HepG2 (cell line): Measurements from ENCODE around the gene NALCN. TPM values are rescaled to one million over a fixed set of nuclear protein-coding genes. Genes with fewer than 3 reads are reported as not detected.

Experiments
- ATAC-seq: fragments of 200-7000 bp; cut with Tn5 transposase; 3 replicates; pipeline ENCODE4 v1.9.1; 2020; ENCODE audit warnings: mild to moderate bottlenecking, moderate library complexity
- BruUV-seq: library from RNA; stranded (reverse); fragments of 400-500 nt; replicated peaks from 2 replicates; lab custom pipeline; 2021; lab: Mats Ljungman, UMichigan
- CTCF ChIA-PET: fragments of 300-600 bp; formaldehyde crosslinking; extraction: SDS; loops from one replicate; lab custom pipeline; 2021; ENCODE audit warnings: low total read pairs, inconsistent platforms, low intra/inter-chr PET ratio; lab: Yijun Ruan, JAX
- POLR2A ChIA-PET: fragments of 350-600 bp; sonication (Branson Sonifier 250); formaldehyde crosslinking; loops from one replicate; lab custom pipeline; 2020; ENCODE audit warnings: antibody characterized with exemption, inconsistent platforms; lab: Yijun Ruan, JAX
- DNase-seq: peaks from one replicate; pipeline ENCODE4 v3.0.0-alpha.2; 2015; ENCODE audit warnings: low spot score
- FAIRE-seq: peaks from 3 replicates; lab custom pipeline; 2011; peaks lifted over from hg19 to GRCh38; lab: Jason Lieb, UNC
- H2AFZ ChIP-seq: one replicate; pipeline ENCODE4 v1.6.1; 2011; ENCODE audit warnings: low read length, inconsistent platforms
- H3K27ac ChIP-seq: fragments of 300-600 bp; 3 replicates; pipeline ENCODE4 v1.8.0; 2011; ENCODE audit warnings: mixed run types, mild to moderate bottlenecking, mixed read lengths, low read length, inconsistent platforms; ENCODE audit not compliant: insufficient read depth; ENCODE audit errors: extremely low read length
- H3K27me3 ChIP-seq, 2 experiments: fragments of 200-600 bp in 1 of 2; 2 replicates in 1 of 2; 3 replicates in 1 of 2; pipeline versions ENCODE4 v1.6.0 to v1.8.0; 2011; ENCODE audit warnings: low read length in 2 of 2, mild to moderate bottlenecking in 2 of 2, moderate library complexity in 2 of 2, inconsistent platforms in 1 of 2; ENCODE audit not compliant: insufficient read depth in 2 of 2, control insufficient read depth in 1 of 2
- H3K36me3 ChIP-seq, 2 experiments: fragments of 200-600 bp in 1 of 2; replicated peaks in 1 of 2; 2 replicates in 1 of 2; 3 replicates in 1 of 2; pipeline versions ENCODE4 v1.5.1 to v1.8.0; 2011; ENCODE audit warnings: low read length in 2 of 2, inconsistent platforms in 1 of 2; ENCODE audit not compliant: insufficient read depth in 2 of 2, control insufficient read depth in 1 of 2
- H3K4me1 ChIP-seq: 2 replicates; pipeline ENCODE4 v1.5.1; 2012; ENCODE audit warnings: low read length, inconsistent platforms; ENCODE audit not compliant: insufficient read depth
- H3K4me2 ChIP-seq: 2 replicates; pipeline ENCODE4 v1.6.0; 2011; ENCODE audit warnings: low read depth, low read length, inconsistent platforms
- H3K4me3 ChIP-seq, 3 experiments: fragments of 200-600 bp in 1 of 3; sonication (generic), shearing (Covaris generic) in 1 of 3; replicated peaks in 1 of 3; 2 replicates each; pipeline ENCODE4 v1.5.1; 2011 to 2016; ENCODE audit warnings: low read length in 3 of 3, inconsistent platforms in 2 of 3, low read depth in 2 of 3, mild to moderate bottlenecking in 2 of 3, control low read depth in 1 of 3, mixed read lengths in 1 of 3; ENCODE audit not compliant: insufficient read depth in 1 of 3
- H3K79me2 ChIP-seq: one replicate; pipeline ENCODE4 v1.6.1; 2011; ENCODE audit warnings: low read length, inconsistent platforms; ENCODE audit not compliant: insufficient read depth
- H3K9ac ChIP-seq: 2 replicates; pipeline ENCODE4 v1.6.0; 2011; ENCODE audit warnings: mild to moderate bottlenecking, low read depth, low read length, inconsistent platforms; ENCODE audit not compliant: insufficient read depth
- H3K9me3 ChIP-seq: 2 replicates; pipeline ENCODE4 v1.5.1; 2012; ENCODE audit warnings: mild to moderate bottlenecking, low read length
- H4K20me1 ChIP-seq: 2 replicates; pipeline ENCODE4 v1.6.0; 2011; ENCODE audit warnings: inconsistent platforms, mild to moderate bottlenecking, low read length, moderate library complexity; ENCODE audit not compliant: insufficient read depth
- ARID2 ChIP-seq: sonication (generic); formaldehyde crosslinking; IDR thresholded peaks from 2 replicates; pipeline ENCODE4 v1.8.1; 2022; ENCODE audit warnings: mild to moderate bottlenecking, missing genetic modification reagents, borderline replicate concordance
- BHLHE40 ChIP-seq: IDR thresholded peaks from 2 replicates; pipeline ENCODE4 v1.6.1; 2011; ENCODE audit warnings: low read length, improper control_type of control experiment
- CHD2 ChIP-seq: IDR thresholded peaks from 2 replicates; pipeline ENCODE4 v1.6.1; 2011; ENCODE audit warnings: low read depth, low read length, improper control_type of control experiment
- GATAD2A ChIP-seq: IDR thresholded peaks from 2 replicates; pipeline ENCODE4 v1.6.1; 2016
- GLI4 ChIP-seq: sonication (generic); formaldehyde crosslinking; IDR thresholded peaks from 2 replicates; pipeline ENCODE4 v1.5.1; 2020; ENCODE audit warnings: missing genetic modification reagents, mild to moderate bottlenecking, moderate library complexity, borderline replicate concordance
- HNRNPH1 ChIP-seq: fragments of 200-400 bp; formaldehyde crosslinking; optimal IDR thresholded peaks from 2 replicates; pipeline ENCODE3; 2017; ENCODE audit warnings: mild to moderate bottlenecking, low read depth, low read length
- HOXA3 ChIP-seq: sonication (generic); formaldehyde crosslinking; IDR thresholded peaks from 2 replicates; pipeline ENCODE4 v1.5.0; 2020; ENCODE audit warnings: missing genetic modification reagents
- KLF6 ChIP-seq: IDR thresholded peaks from 2 replicates; pipeline ENCODE4 v1.8.0; 2016; ENCODE audit warnings: missing biosample characterization, missing genetic modification reagents
- NAIF1 ChIP-seq: sonication (generic); formaldehyde crosslinking; IDR thresholded peaks from 2 replicates; pipeline ENCODE4 v1.5.0; 2020; ENCODE audit warnings: mild to moderate bottlenecking, missing genetic modification reagents, borderline replicate concordance
- PAX8 ChIP-seq: sonication (generic); formaldehyde crosslinking; IDR thresholded peaks from 2 replicates; pipeline ENCODE4 v1.8.0; 2022; ENCODE audit warnings: mild to moderate bottlenecking, missing genetic modification reagents, borderline replicate concordance
- SMAD1 ChIP-seq: sonication (generic); formaldehyde crosslinking; IDR thresholded peaks from 2 replicates; pipeline ENCODE4 v1.4.0; 2020; ENCODE audit warnings: missing genetic modification reagents, low read depth, mild to moderate bottlenecking, borderline replicate concordance
- SOX6 ChIP-seq, 2 experiments: fragments of 450-650 bp in 1 of 2; sonication (generic) in 1 of 2; formaldehyde crosslinking in 1 of 2; IDR thresholded peaks; 2 replicates each; pipeline versions ENCODE4 v1.4.0 to v1.6.1; 2017 to 2020; ENCODE audit warnings: antibody characterized with exemption in 1 of 2, mild to moderate bottlenecking in 1 of 2, missing genetic modification reagents in 1 of 2
- SPEN ChIP-seq: sonication (generic); formaldehyde crosslinking; IDR thresholded peaks from 2 replicates; pipeline ENCODE4 v1.5.1; 2020; ENCODE audit warnings: low read depth, mild to moderate bottlenecking, missing genetic modification reagents
- ZNF225 ChIP-seq: sonication (generic); formaldehyde crosslinking; IDR thresholded peaks from 2 replicates; pipeline ENCODE4 v1.4.0; 2020; ENCODE audit warnings: mild to moderate bottlenecking, missing genetic modification reagents
- ZNF260 ChIP-seq: sonication (generic); formaldehyde crosslinking; IDR thresholded peaks from 2 replicates; pipeline ENCODE4 v1.4.0; 2020; ENCODE audit warnings: missing genetic modification reagents, low read depth, mild to moderate bottlenecking, borderline replicate concordance
- ZNF496 ChIP-seq: sonication (generic); formaldehyde crosslinking; IDR thresholded peaks from 2 replicates; pipeline ENCODE4 v1.8.1; 2023; ENCODE audit warnings: mild to moderate bottlenecking, moderate library complexity, missing genetic modification reagents; ENCODE audit not compliant: insufficient replicate concordance
- ZNF720 ChIP-seq: sonication (generic); formaldehyde crosslinking; IDR thresholded peaks from 2 replicates; pipeline ENCODE4 v1.4.0; 2020; ENCODE audit warnings: missing genetic modification reagents
- ZNF790 ChIP-seq: sonication (generic); formaldehyde crosslinking; IDR thresholded peaks from 2 replicates; pipeline ENCODE4 v1.8.0; 2022; ENCODE audit warnings: missing genetic modification reagents, mild to moderate bottlenecking, borderline replicate concordance
- WGBS: methylation state at CpG from one replicate; pipeline ENCODE4 v1.1.6; 2017; ENCODE audit warnings: low lambda C conversion rate; 5-methylcytosine and 5-hydroxymethylcytosine counted together
- in situ Hi-C: cut with HindIII; loops from 2 replicates; pipeline ENCODE4 v1.10.0; 2017; ENCODE audit warnings: low pct_unique_long_range_greater_than_20kb; ENCODE audit not compliant: extremely low pct_ligation_motif_present
- intact Hi-C: fragments of 100-400 bp; cut with micrococcal nuclease; formaldehyde crosslinking; loops from one replicate; pipeline ENCODE4 v1.10.0; 2022; ENCODE audit not compliant: unreplicated experiment
- polyA plus RNA-seq, 8 experiments: library from polyadenylated mRNA; depleted of rRNA in 3 of 8; stranded (reverse) in 7 of 8; unstranded in 1 of 8; fragments of >200 nt; fragmentation: Illumina TruSeq in 4 of 8; extraction: Trizol in 4 of 8; gene quantifications; 2 replicates each; pipeline versions ENCODE4 v1.2.1 to v1.2.3, GENCODE V29; 2011 to 2016; ENCODE audit warnings: low read depth in 4 of 8, missing spikeins in 1 of 8, mixed read lengths in 1 of 8; ENCODE audit not compliant: insufficient read depth in 1 of 8
- total RNA-seq, 5 experiments: library from RNA; depleted of rRNA; stranded (reverse); fragments of >200 nt; fragmentation: Illumina TruSeq; extraction: Trizol; gene quantifications; 2 replicates each; pipeline ENCODE4 v1.2.3, GENCODE V29; 2016; ENCODE audit warnings: low read depth in 1 of 5
- TF ChIP-seq, protein P1 (sequence below): sonication (generic); formaldehyde crosslinking; IDR thresholded peaks from 2 replicates; pipeline ENCODE4 v1.8.0; 2022; ENCODE audit warnings: mild to moderate bottlenecking, missing genetic modification reagents, moderate library complexity
- TF ChIP-seq, protein P2 (sequence below): sonication (generic); formaldehyde crosslinking; IDR thresholded peaks from 2 replicates; pipeline ENCODE4 v1.5.1; 2020; ENCODE audit warnings: mild to moderate bottlenecking, missing genetic modification reagents, borderline replicate concordance

Gene NALCN
- total and polyA plus RNA-seq, 2 of the 13 experiments (the other 11 are each of a cell fraction or from before 2014, with no cell fraction given): not detected

DNA sequence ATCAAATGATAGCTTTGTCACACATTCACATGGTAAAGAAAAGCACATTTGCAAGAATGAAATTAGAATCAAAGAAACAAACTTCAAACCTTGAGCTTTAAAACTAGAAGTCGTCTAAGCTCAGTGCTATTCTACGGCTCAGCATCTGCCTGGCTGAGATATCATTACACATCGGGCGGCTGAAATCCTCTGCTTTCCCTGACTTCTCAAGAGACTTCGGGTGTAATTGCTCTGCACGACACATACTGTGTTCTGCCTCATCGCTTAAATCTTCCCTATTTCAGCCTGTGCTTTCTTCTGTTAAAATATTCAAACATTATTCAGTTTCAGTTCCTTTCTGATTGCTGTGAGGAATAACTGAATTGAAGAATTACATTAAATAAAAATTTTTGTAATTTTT is 265.3 kb downstream of the NALCN start:
- H4K20me1 ChIP-seq: no peaks in the 10 kb centered on the region
- in situ Hi-C loops: no loop called here
- ChIA-PET POLR2A (no interaction called here), CTCF (no interaction called here)
- H3K27me3 ChIP-seq: peaks cover 2 to 10% of the 10 kb centered on the region in 2 experiments; a peak in 2 of 5 replicates
- H2AFZ ChIP-seq: no peak overlapping the region
- ATAC-seq (no peak), FAIRE-seq (no peak), DNase-seq (no peak)
- no TSS peak for BruUV-seq
- no peaks in the 10 kb centered on the region for H3K9me3 ChIP-seq
- no peaks in the 10 kb centered on the region for H3K79me2 ChIP-seq
- H3K4me1 ChIP-seq: no peaks in the 10 kb centered on the region
- H3K36me3 ChIP-seq: no peaks in the 10 kb centered on the region
- intact Hi-C loops: no loop called here
- no peak overlapping the region for H3K9ac ChIP-seq
- WGBS: 10% methylated on average over 7 of the region's 7 CpGs
- H3K4me3 ChIP-seq: no peak overlapping the region
- H3K4me2 ChIP-seq: no peak overlapping the region
- H3K27ac ChIP-seq: no peak overlapping the region
- TF ChIP-seq CHD2: no peak
- TF ChIP-seq, protein P1, sequence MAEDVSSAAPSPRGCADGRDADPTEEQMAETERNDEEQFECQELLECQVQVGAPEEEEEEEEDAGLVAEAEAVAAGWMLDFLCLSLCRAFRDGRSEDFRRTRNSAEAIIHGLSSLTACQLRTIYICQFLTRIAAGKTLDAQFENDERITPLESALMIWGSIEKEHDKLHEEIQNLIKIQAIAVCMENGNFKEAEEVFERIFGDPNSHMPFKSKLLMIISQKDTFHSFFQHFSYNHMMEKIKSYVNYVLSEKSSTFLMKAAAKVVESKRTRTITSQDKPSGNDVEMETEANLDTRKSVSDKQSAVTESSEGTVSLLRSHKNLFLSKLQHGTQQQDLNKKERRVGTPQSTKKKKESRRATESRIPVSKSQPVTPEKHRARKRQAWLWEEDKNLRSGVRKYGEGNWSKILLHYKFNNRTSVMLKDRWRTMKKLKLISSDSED: no peak
- TF ChIP-seq, protein P2, sequence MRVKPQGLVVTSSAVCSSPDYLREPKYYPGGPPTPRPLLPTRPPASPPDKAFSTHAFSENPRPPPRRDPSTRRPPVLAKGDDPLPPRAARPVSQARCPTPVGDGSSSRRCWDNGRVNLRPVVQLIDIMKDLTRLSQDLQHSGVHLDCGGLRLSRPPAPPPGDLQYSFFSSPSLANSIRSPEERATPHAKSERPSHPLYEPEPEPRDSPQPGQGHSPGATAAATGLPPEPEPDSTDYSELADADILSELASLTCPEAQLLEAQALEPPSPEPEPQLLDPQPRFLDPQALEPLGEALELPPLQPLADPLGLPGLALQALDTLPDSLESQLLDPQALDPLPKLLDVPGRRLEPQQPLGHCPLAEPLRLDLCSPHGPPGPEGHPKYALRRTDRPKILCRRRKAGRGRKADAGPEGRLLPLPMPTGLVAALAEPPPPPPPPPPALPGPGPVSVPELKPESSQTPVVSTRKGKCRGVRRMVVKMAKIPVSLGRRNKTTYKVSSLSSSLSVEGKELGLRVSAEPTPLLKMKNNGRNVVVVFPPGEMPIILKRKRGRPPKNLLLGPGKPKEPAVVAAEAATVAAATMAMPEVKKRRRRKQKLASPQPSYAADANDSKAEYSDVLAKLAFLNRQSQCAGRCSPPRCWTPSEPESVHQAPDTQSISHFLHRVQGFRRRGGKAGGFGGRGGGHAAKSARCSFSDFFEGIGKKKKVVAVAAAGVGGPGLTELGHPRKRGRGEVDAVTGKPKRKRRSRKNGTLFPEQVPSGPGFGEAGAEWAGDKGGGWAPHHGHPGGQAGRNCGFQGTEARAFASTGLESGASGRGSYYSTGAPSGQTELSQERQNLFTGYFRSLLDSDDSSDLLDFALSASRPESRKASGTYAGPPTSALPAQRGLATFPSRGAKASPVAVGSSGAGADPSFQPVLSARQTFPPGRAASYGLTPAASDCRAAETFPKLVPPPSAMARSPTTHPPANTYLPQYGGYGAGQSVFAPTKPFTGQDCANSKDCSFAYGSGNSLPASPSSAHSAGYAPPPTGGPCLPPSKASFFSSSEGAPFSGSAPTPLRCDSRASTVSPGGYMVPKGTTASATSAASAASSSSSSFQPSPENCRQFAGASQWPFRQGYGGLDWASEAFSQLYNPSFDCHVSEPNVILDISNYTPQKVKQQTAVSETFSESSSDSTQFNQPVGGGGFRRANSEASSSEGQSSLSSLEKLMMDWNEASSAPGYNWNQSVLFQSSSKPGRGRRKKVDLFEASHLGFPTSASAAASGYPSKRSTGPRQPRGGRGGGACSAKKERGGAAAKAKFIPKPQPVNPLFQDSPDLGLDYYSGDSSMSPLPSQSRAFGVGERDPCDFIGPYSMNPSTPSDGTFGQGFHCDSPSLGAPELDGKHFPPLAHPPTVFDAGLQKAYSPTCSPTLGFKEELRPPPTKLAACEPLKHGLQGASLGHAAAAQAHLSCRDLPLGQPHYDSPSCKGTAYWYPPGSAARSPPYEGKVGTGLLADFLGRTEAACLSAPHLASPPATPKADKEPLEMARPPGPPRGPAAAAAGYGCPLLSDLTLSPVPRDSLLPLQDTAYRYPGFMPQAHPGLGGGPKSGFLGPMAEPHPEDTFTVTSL (CRISPR knock-in tag): no peak
- no peak for TF ChIP-seq SOX6 (IDR thresholded peaks at IDR 0.05)
- TF ChIP-seq SOX6 (CRISPR knock-in tag; IDR thresholded peaks at IDR 0.05): no peak
- no peak for TF ChIP-seq ZNF260 (CRISPR knock-in tag)
- no peak for TF ChIP-seq SPEN (CRISPR knock-in tag)
- no peak for TF ChIP-seq ZNF790 (CRISPR knock-in tag)
- no peak for TF ChIP-seq HOXA3 (CRISPR knock-in tag)
- no peak for TF ChIP-seq HNRNPH1
- no peak for TF ChIP-seq PAX8 (CRISPR knock-in tag)
- no peak for TF ChIP-seq SMAD1 (CRISPR knock-in tag)
- TF ChIP-seq ZNF496 (CRISPR knock-in tag): no peak
- TF ChIP-seq BHLHE40: no peak
- no peak for TF ChIP-seq ARID2 (CRISPR knock-in tag)
- no peak for TF ChIP-seq GATAD2A (CRISPR knock-in tag)
- no peak for TF ChIP-seq ZNF720 (CRISPR knock-in tag)
- no peak for TF ChIP-seq NAIF1 (CRISPR knock-in tag)
- no peak for TF ChIP-seq KLF6
- TF ChIP-seq ZNF225 (CRISPR knock-in tag): no peak
- no peak for TF ChIP-seq GLI4
